GM12878 (cell line): Measurements from ENCODE around the gene MCCD1.

Source experiments
- ATF2 ChIP-seq: IDR thresholded peaks from 2 replicates; pipeline ENCODE4 v1.6.1; 2012; ENCODE audit warnings: low read length, inconsistent platforms
- CBFB ChIP-seq: IDR thresholded peaks from 2 replicates; pipeline ENCODE4 v1.6.1; 2016; ENCODE audit warnings: antibody characterized with exemption, low read depth
- CHD2 ChIP-seq: IDR thresholded peaks from 2 replicates; pipeline ENCODE4 v1.6.1; 2011; ENCODE audit warnings: low read depth, low read length, improper control_type of control experiment, borderline replicate concordance
- CTCF ChIP-seq, 3 experiments: IDR thresholded peaks in 2 of 3; conservative IDR thresholded peaks in 1 of 3; 2 replicates each; pipeline ENCODE4 v1.5.1; 2011; ENCODE audit warnings: low read depth in 3 of 3, low read length in 3 of 3, mild to moderate bottlenecking in 3 of 3, control low read depth in 2 of 3, moderate library complexity in 2 of 3, inconsistent platforms in 1 of 3, mixed read lengths in 1 of 3; ENCODE audit not compliant: control insufficient read depth in 2 of 3, insufficient read depth in 1 of 3; ENCODE audit errors: extremely low read depth in 1 of 3
- EZH2 ChIP-seq: IDR thresholded peaks from 2 replicates; pipeline ENCODE4 v1.6.1; 2012; ENCODE audit warnings: low read depth, mild to moderate bottlenecking, control low read depth, inconsistent platforms, low read length, borderline replicate concordance; ENCODE audit not compliant: control insufficient read depth
- GABPA ChIP-seq: IDR thresholded peaks from 2 replicates; pipeline ENCODE4 v1.6.1; 2014; ENCODE audit warnings: antibody characterized with exemption, low read depth, mild to moderate bottlenecking, inconsistent platforms
- IRF5 ChIP-seq: fragments of 450-650 bp; IDR thresholded peaks from 2 replicates; pipeline ENCODE4 v1.6.1; 2017; ENCODE audit warnings: borderline replicate concordance
- MAX ChIP-seq: IDR thresholded peaks from 2 replicates; pipeline ENCODE4 v1.6.1; 2012; ENCODE audit warnings: low read depth, low read length, improper control_type of control experiment
- PML ChIP-seq: IDR thresholded peaks from 2 replicates; pipeline ENCODE4 v1.6.1; 2012; ENCODE audit warnings: low read length, inconsistent platforms
- POLR2A ChIP-seq: IDR thresholded peaks from 2 replicates; pipeline ENCODE4 v1.6.1; 2011; ENCODE audit warnings: low read depth, mild to moderate bottlenecking, low read length
- SMAD1 ChIP-seq: fragments of 450-650 bp; IDR thresholded peaks from 2 replicates; pipeline ENCODE4 v1.6.1; 2018; ENCODE audit warnings: mild to moderate bottlenecking, low read depth; ENCODE audit not compliant: partially characterized antibody
- SUZ12 ChIP-seq: fragments of 200-600 bp; sonication (generic); IDR thresholded peaks from one replicate; pipeline ENCODE4 v1.6.1; 2018; ENCODE audit warnings: antibody characterized with exemption, mild to moderate bottlenecking; ENCODE audit not compliant: unreplicated experiment
- USF1 ChIP-seq: IDR thresholded peaks from 2 replicates; pipeline ENCODE4 v1.6.1; 2011; ENCODE audit warnings: borderline replicate concordance, low read depth, mild to moderate bottlenecking, moderate library complexity, mixed read lengths, low read length; ENCODE audit not compliant: insufficient read depth; ENCODE audit errors: extremely low read length

- no peak for TF ChIP-seq CTCF (IDR thresholded peaks at IDR 0.05 in 2 of 3, conservative IDR thresholded peaks at IDR 0.05 in 1 of 3; ENCODE audit: control insufficient read depth in 2 of 3, extremely low read depth in 1 of 3, insufficient read depth in 1 of 3, low read depth in 3 of 3, low read length in 3 of 3)
- no peak for TF ChIP-seq CBFB
- TF ChIP-seq PML: no peak
- TF ChIP-seq POLR2A: no peak
- TF ChIP-seq CHD2: no peak
- no peak for TF ChIP-seq MAX
- TF ChIP-seq GABPA: no peak
- no peak for TF ChIP-seq ATF2
- TF ChIP-seq IRF5: no peak
- no peak for TF ChIP-seq EZH2
- no peak for TF ChIP-seq USF1
- TF ChIP-seq SUZ12: no peak
- no peak for TF ChIP-seq SMAD1
Observed at GRCh38 chr6:31495580-31495979, 33.2 kb upstream of the MCCD1 start.
